Neuronal stem cell (in vitro differentiated cells): ENCODE results near the gene ERC2.
A peak's percentile ranks its signal among the peaks of the same experiment; 100 is the strongest.

Experiments
- DNase-seq: peaks from one replicate; pipeline ENCODE4 v3.0.0-alpha.2; 2013; ENCODE audit warnings: low spot score
- H2AFZ ChIP-seq: one replicate; pipeline ENCODE4 v1.6.1; 2013; ENCODE audit warnings: mild to moderate bottlenecking, low read length, inconsistent platforms
- H2AK5ac ChIP-seq: 2 replicates; pipeline ENCODE4 v1.6.1; 2013; ENCODE audit warnings: low read depth, mild to moderate bottlenecking, inconsistent platforms, low read length, moderate library complexity, mixed read lengths
- H2BK120ac ChIP-seq: 2 replicates; pipeline ENCODE4 v1.6.1; 2013; ENCODE audit warnings: low read depth, mild to moderate bottlenecking, inconsistent platforms, low read length, moderate library complexity, mixed read lengths
- H2BK12ac ChIP-seq: one replicate; pipeline ENCODE4 v1.6.1; 2013; ENCODE audit warnings: low read length, inconsistent platforms
- H2BK15ac ChIP-seq: 2 replicates; pipeline ENCODE4 v1.6.1; 2013; ENCODE audit warnings: mild to moderate bottlenecking, low read length, inconsistent platforms, mixed read lengths
- H2BK5ac ChIP-seq: one replicate; pipeline ENCODE4 v1.6.1; 2013; ENCODE audit warnings: inconsistent platforms, mild to moderate bottlenecking, low read length, moderate library complexity
- H3K14ac ChIP-seq: one replicate; pipeline ENCODE4 v1.6.1; 2013; ENCODE audit warnings: low read length, inconsistent platforms
- H3K18ac ChIP-seq: 2 replicates; pipeline ENCODE4 v1.6.1; 2013; ENCODE audit warnings: low read length, inconsistent platforms
- H3K23ac ChIP-seq: 2 replicates; pipeline ENCODE4 v1.6.1; 2013; ENCODE audit warnings: low read depth, mild to moderate bottlenecking, mixed read lengths, low read length, inconsistent platforms; ENCODE audit not compliant: poor library complexity
- H3K27ac ChIP-seq: replicated peaks from 3 replicates; pipeline ENCODE4 v1.5.1; 2013; ENCODE audit warnings: low read length, inconsistent platforms
- H3K27me3 ChIP-seq, 3 experiments: 2 replicates each; pipeline ENCODE4 v1.6.1; 2013; ENCODE audit warnings: low read length in 3 of 3, mild to moderate bottlenecking in 2 of 3, inconsistent platforms in 1 of 3, low read depth in 1 of 3, mixed read lengths in 1 of 3, moderate library complexity in 1 of 3; ENCODE audit not compliant: control insufficient read depth in 3 of 3, insufficient read depth in 3 of 3
- H3K36me3 ChIP-seq, 2 donors: replicated peaks in 1 of 2; 2 replicates each; pipeline ENCODE4 v1.6.1; 2013; ENCODE audit warnings: low read length in 2 of 2; ENCODE audit not compliant: control insufficient read depth in 2 of 2, insufficient read depth in 2 of 2
- H3K4ac ChIP-seq: 2 replicates; pipeline ENCODE4 v1.6.1; 2013; ENCODE audit warnings: inconsistent platforms, mild to moderate bottlenecking, low read length, moderate library complexity
- H3K4me1 ChIP-seq, 2 donors: 1 replicate in 1 of 2; 2 replicates in 1 of 2; pipeline ENCODE4 v1.6.1; 2013; ENCODE audit warnings: low read length in 2 of 2, low read depth in 1 of 2; ENCODE audit not compliant: control insufficient read depth in 2 of 2, insufficient read depth in 1 of 2
- H3K4me2 ChIP-seq: one replicate; pipeline ENCODE4 v1.6.1; 2013; ENCODE audit warnings: mild to moderate bottlenecking, low read length, inconsistent platforms; ENCODE audit not compliant: insufficient read depth, poor library complexity, severe bottlenecking
- H3K4me3 ChIP-seq, 2 donors: 2 replicates each; pipeline ENCODE4 v1.5.1; 2013; ENCODE audit warnings: low read length in 2 of 2, mild to moderate bottlenecking in 2 of 2, inconsistent platforms in 1 of 2, moderate library complexity in 1 of 2
- H3K79me1 ChIP-seq: one replicate; pipeline ENCODE4 v1.6.1; 2013; ENCODE audit warnings: low read depth, mild to moderate bottlenecking, inconsistent platforms, low read length, moderate library complexity
- H3K9ac ChIP-seq: one replicate; pipeline ENCODE4 v1.6.1; 2013; ENCODE audit warnings: mild to moderate bottlenecking, low read depth, low read length, inconsistent platforms; ENCODE audit not compliant: poor library complexity
- H3K9me3 ChIP-seq, 2 donors: replicated peaks in 1 of 2; 2 replicates each; pipeline versions ENCODE3 to v1.6.1; 2013; ENCODE audit warnings: low read length in 2 of 2, mild to moderate bottlenecking in 2 of 2, inconsistent platforms in 1 of 2, low read depth in 1 of 2, mixed read lengths in 1 of 2, moderate library complexity in 1 of 2; ENCODE audit not compliant: control insufficient read depth in 2 of 2, insufficient read depth in 1 of 2
- H4K8ac ChIP-seq: one replicate; pipeline ENCODE4 v1.6.1; 2013; ENCODE audit warnings: low read depth, mild to moderate bottlenecking, inconsistent platforms, low read length, moderate library complexity
- H4K91ac ChIP-seq: one replicate; pipeline ENCODE4 v1.6.1; 2013; ENCODE audit warnings: low read length, low read depth, mild to moderate bottlenecking, inconsistent platforms; ENCODE audit not compliant: poor library complexity
- WGBS, 2 donors: extraction: QIAGEN DNeasy Blood & Tissue Kit; methylation state at CpG; one replicate each; pipeline ENCODE4 v1.1.7; 2013; ENCODE audit warnings: missing lambda C conversion rate in 2 of 2, mixed read lengths in 1 of 2; ENCODE audit not compliant: insufficient read length in 2 of 2, insufficient replicate concordance in 1 of 2; ENCODE audit errors: extremely low coverage in 2 of 2; 5-methylcytosine and 5-hydroxymethylcytosine counted together

The ERC2 gene

DNA sequence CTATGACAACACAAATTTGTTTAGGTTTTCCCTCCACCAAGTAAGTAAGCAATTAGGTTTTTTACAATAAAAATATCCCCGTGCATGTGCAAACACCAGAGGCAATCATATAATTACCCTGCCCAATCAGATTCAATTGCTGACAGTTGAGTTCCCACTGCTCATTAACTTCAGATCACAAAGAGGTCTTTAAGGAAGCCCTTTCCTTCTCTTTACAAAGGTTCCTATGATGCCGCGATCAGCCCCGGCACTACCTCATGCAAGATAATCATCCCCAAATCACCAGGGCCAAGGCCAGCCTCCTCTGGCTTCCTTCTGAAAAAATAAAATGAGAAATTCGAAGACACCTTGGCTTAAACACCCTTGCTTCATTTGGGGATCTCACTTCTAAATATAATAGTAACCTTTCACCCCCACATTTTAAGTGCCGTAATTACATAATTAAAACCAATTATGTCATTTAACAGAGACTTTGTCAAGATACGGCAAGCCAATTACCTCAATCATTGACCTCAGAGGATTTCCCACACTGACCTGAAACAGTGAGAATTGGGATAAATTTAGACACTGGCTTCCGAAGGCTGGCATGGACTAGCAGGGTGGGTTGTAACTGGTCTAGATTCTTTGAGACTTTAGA is 859.8 kb downstream of the ERC2 start:
- no peak overlapping the region for H2AK5ac ChIP-seq
- H3K4me3 ChIP-seq, result no peak overlapping the region
- no peak overlapping the region for H3K4ac ChIP-seq
- no peak overlapping the region for H3K14ac ChIP-seq
- H2BK5ac ChIP-seq, result no peak overlapping the region
- H3K36me3 ChIP-seq, result no peaks in the 10 kb centered on the region
- H3K27me3 ChIP-seq, result no peaks in the 10 kb centered on the region
- H2BK120ac ChIP-seq, result no peak overlapping the region
- H4K8ac ChIP-seq, result no peak overlapping the region
- H3K9me3 ChIP-seq, result no peaks in the 10 kb centered on the region
- H3K4me2 ChIP-seq, result no peak overlapping the region
- H3K4me1 ChIP-seq, result peaks cover 0 to 10% of the 10 kb centered on the region in 2 donors
- H2AFZ ChIP-seq, result no peak overlapping the region
- no CpG with 5 or more reads among the region's 8 CpGs for WGBS, 2 donors
- H4K91ac ChIP-seq, result no peak overlapping the region
- DNase-seq, result no peak
- H3K27ac ChIP-seq, result no peak overlapping the region
- H3K18ac ChIP-seq, result no peak overlapping the region
- H3K23ac ChIP-seq, result no peak overlapping the region
- H3K9ac ChIP-seq, result no peak overlapping the region
- no peak overlapping the region for H2BK12ac ChIP-seq
- no peak overlapping the region for H2BK15ac ChIP-seq
- H3K79me1 ChIP-seq, result no peaks in the 10 kb centered on the region

GRCh38 chr3:55607844-55608243 is 860.4 kb downstream of the ERC2 start:
- Histone ChIP-seq H3K9ac (no peak overlapping the region), H3K4me2 (no peak overlapping the region), H3K79me1 (no peaks in the 10 kb centered on the region), H3K9me3 (no peaks in the 10 kb centered on the region), H2BK15ac (no peak overlapping the region), H3K4me3 (no peak overlapping the region), H3K14ac (no peak overlapping the region), H2BK5ac (no peak overlapping the region), H3K23ac (no peak overlapping the region), H2BK120ac (no peak overlapping the region), H3K18ac (no peak overlapping the region), H3K36me3 (no peaks in the 10 kb centered on the region), H2BK12ac (no peak overlapping the region), H2AK5ac (no peak overlapping the region), H3K4me1 (peaks cover 0 to 10% of the 10 kb centered on the region in 2 donors), H3K27ac (no peak overlapping the region), H2AFZ (no peak overlapping the region), H4K8ac (no peak overlapping the region), H3K27me3 (no peaks in the 10 kb centered on the region), H4K91ac (no peak overlapping the region), H3K4ac (no peak overlapping the region)
- WGBS, 2 donors, result no CpG with 5 or more reads among the region's 6 CpGs
- DNase-seq, result no peak

GRCh38 chr3:55607175-55607574 is 861.1 kb downstream of the ERC2 start:
- DNase-seq, result no peak
- H2BK120ac ChIP-seq, result no peak overlapping the region
- H3K9me3 ChIP-seq, result no peaks in the 10 kb centered on the region
- no peaks in the 10 kb centered on the region for H3K36me3 ChIP-seq
- no peaks in the 10 kb centered on the region for H3K27me3 ChIP-seq
- no peak overlapping the region for H3K27ac ChIP-seq
- no peak overlapping the region for H4K8ac ChIP-seq
- no peak overlapping the region for H3K4ac ChIP-seq
- no peaks in the 10 kb centered on the region for H3K79me1 ChIP-seq
- H2BK15ac ChIP-seq, result peak overlapping the region; percentile 17
- H2BK5ac ChIP-seq, result no peak overlapping the region
- H4K91ac ChIP-seq, result no peak overlapping the region
- H2BK12ac ChIP-seq, result no peak overlapping the region
- peak overlapping the region; percentile 16 for H3K18ac ChIP-seq
- H3K4me3 ChIP-seq, result no peak overlapping the region
- no peak overlapping the region for H3K14ac ChIP-seq
- H3K23ac ChIP-seq, result no peak overlapping the region
- H3K4me2 ChIP-seq, result no peak overlapping the region
- no peak overlapping the region for H3K9ac ChIP-seq
- WGBS, 2 donors, result no CpG with 5 or more reads among the region's 5 CpGs
- H2AK5ac ChIP-seq, result no peak overlapping the region
- H2AFZ ChIP-seq, result no peak overlapping the region
- H3K4me1 ChIP-seq, result peaks cover 0 to 10% of the 10 kb centered on the region in 2 donors

- no peak overlapping the region for H3K18ac ChIP-seq
- H2BK12ac ChIP-seq, result no peak overlapping the region
- no peak overlapping the region for H2AK5ac ChIP-seq
- H3K4ac ChIP-seq, result no peak overlapping the region
- H2AFZ ChIP-seq, result no peak overlapping the region
- WGBS, 2 donors, result no CpG with 5 or more reads among the region's 4 CpGs
- no peaks in the 10 kb centered on the region for H3K9me3 ChIP-seq
- H3K4me3 ChIP-seq, result no peak overlapping the region
- H3K27ac ChIP-seq, result no peak overlapping the region
- no peak for DNase-seq
- H2BK15ac ChIP-seq, result no peak overlapping the region
- no peaks in the 10 kb centered on the region for H3K36me3 ChIP-seq
- H3K14ac ChIP-seq, result no peak overlapping the region
- peaks cover 0 to 6% of the 10 kb centered on the region in 2 donors for H3K4me1 ChIP-seq
- no peak overlapping the region for H4K91ac ChIP-seq
- no peak overlapping the region for H2BK5ac ChIP-seq
- H3K27me3 ChIP-seq, result no peaks in the 10 kb centered on the region
- H3K23ac ChIP-seq, result no peak overlapping the region
- H3K4me2 ChIP-seq, result no peak overlapping the region
- no peak overlapping the region for H2BK120ac ChIP-seq
- H3K79me1 ChIP-seq, result no peaks in the 10 kb centered on the region
- no peak overlapping the region for H3K9ac ChIP-seq
- H4K8ac ChIP-seq, result no peak overlapping the region
Observed at GRCh38 chr3:55605443-55606236, 862.6 kb downstream of the ERC2 start.
